ENCODE data around the gene RNF126. TPM values are rescaled to one million over a fixed set of nuclear protein-coding genes. Genes with fewer than 3 reads are reported as not detected.

Gene RNF126
- total and polyA plus RNA-seq, 2 experiments from 2014 or later = 95.7 to 112 TPM

- TF ChIP-seq, protein P1, sequence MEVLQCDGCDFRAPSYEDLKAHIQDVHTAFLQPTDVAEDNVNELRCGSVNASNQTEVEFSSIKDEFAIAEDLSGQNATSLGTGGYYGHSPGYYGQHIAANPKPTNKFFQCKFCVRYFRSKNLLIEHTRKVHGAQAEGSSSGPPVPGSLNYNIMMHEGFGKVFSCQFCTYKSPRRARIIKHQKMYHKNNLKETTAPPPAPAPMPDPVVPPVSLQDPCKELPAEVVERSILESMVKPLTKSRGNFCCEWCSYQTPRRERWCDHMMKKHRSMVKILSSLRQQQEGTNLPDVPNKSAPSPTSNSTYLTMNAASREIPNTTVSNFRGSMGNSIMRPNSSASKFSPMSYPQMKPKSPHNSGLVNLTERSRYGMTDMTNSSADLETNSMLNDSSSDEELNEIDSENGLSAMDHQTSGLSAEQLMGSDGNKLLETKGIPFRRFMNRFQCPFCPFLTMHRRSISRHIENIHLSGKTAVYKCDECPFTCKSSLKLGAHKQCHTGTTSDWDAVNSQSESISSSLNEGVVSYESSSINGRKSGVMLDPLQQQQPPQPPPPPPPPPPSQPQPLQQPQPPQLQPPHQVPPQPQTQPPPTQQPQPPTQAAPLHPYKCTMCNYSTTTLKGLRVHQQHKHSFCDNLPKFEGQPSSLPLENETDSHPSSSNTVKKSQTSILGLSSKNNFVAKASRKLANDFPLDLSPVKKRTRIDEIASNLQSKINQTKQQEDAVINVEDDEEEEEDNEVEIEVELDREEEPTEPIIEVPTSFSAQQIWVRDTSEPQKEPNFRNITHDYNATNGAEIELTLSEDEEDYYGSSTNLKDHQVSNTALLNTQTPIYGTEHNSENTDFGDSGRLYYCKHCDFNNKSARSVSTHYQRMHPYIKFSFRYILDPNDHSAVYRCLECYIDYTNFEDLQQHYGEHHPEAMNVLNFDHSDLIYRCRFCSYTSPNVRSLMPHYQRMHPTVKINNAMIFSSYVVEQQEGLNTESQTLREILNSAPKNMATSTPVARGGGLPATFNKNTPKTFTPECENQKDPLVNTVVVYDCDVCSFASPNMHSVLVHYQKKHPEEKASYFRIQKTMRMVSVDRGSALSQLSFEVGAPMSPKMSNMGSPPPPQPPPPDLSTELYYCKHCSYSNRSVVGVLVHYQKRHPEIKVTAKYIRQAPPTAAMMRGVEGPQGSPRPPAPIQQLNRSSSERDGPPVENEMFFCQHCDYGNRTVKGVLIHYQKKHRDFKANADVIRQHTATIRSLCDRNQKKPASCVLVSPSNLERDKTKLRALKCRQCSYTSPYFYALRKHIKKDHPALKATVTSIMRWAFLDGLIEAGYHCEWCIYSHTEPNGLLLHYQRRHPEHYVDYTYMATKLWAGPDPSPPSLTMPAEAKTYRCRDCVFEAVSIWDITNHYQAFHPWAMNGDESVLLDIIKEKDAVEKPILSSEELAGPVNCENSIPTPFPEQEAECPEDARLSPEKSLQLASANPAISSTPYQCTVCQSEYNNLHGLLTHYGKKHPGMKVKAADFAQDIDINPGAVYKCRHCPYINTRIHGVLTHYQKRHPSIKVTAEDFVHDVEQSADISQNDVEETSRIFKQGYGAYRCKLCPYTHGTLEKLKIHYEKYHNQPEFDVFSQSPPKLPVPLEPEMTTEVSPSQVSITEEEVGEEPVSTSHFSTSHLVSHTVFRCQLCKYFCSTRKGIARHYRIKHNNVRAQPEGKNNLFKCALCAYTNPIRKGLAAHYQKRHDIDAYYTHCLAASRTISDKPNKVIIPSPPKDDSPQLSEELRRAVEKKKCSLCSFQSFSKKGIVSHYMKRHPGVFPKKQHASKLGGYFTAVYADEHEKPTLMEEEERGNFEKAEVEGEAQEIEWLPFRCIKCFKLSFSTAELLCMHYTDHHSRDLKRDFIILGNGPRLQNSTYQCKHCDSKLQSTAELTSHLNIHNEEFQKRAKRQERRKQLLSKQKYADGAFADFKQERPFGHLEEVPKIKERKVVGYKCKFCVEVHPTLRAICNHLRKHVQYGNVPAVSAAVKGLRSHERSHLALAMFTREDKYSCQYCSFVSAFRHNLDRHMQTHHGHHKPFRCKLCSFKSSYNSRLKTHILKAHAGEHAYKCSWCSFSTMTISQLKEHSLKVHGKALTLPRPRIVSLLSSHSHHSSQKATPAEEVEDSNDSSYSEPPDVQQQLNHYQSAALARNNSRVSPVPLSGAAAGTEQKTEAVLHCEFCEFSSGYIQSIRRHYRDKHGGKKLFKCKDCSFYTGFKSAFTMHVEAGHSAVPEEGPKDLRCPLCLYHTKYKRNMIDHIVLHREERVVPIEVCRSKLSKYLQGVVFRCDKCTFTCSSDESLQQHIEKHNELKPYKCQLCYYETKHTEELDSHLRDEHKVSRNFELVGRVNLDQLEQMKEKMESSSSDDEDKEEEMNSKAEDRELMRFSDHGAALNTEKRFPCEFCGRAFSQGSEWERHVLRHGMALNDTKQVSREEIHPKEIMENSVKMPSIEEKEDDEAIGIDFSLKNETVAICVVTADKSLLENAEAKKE (CRISPR knock-in tag; IDR thresholded peaks at IDR 0.05) = no peak
Measured at GRCh38 chr19:662207-662961, 630 bp downstream of the RNF126 start (continued).

GRCh38 chr19:661427-662196 is 1.4 kb downstream of the RNF126 start:
- Histone ChIP-seq H3K27me3 (ENCODE audit: insufficient read depth) (no peaks in the 10 kb centered on the region), H3K79me2 (replicated peaks; ENCODE audit: insufficient read depth) (peaks cover 63% of the 10 kb centered on the region), H3K4me3 (peak overlapping the region; percentile 82), H3F3A (replicated peaks; ENCODE audit: low read depth) (peaks cover 8% of the 10 kb centered on the region; the same call in 1 of the 2 replicates), H2AFZ (no peak overlapping the region), H4K20me1 (replicated peaks; ENCODE audit: insufficient read depth) (peaks cover 31% of the 10 kb centered on the region), H3K9me2 (ENCODE audit: insufficient read depth) (no peaks in the 10 kb centered on the region), H3K4me1 (ENCODE audit: insufficient read depth) (peaks cover 6% of the 10 kb centered on the region), H3K4me2 (peak overlapping the region; percentile 90), H3K36me3 (ENCODE audit: insufficient read depth) (no peaks in the 10 kb centered on the region), H3K27ac (ENCODE audit: low read depth) (no peak overlapping the region)
- Mint-ChIP-seq H3K27me3 (ENCODE audit: insufficient read depth, low read depth, poor library complexity) (peaks cover 13% of the 10 kb centered on the region), H3K27ac (peak overlapping the region; percentile 83), H3K4me3 (peak overlapping the region; percentile 82), H3K9me3 (peaks cover 8% of the 10 kb centered on the region; the same call in 2 of the 3 replicates), H3K4me1 (peaks cover 13% of the 10 kb centered on the region), H3K36me3 (ENCODE audit: low read depth) (no peaks in the 10 kb centered on the region; the same call in 1 of the 3 replicates)
- DNase-seq (ENCODE audit: low spot score) = no peak
- ATAC-seq = no peak
- TF ChIP-seq, protein P2, sequence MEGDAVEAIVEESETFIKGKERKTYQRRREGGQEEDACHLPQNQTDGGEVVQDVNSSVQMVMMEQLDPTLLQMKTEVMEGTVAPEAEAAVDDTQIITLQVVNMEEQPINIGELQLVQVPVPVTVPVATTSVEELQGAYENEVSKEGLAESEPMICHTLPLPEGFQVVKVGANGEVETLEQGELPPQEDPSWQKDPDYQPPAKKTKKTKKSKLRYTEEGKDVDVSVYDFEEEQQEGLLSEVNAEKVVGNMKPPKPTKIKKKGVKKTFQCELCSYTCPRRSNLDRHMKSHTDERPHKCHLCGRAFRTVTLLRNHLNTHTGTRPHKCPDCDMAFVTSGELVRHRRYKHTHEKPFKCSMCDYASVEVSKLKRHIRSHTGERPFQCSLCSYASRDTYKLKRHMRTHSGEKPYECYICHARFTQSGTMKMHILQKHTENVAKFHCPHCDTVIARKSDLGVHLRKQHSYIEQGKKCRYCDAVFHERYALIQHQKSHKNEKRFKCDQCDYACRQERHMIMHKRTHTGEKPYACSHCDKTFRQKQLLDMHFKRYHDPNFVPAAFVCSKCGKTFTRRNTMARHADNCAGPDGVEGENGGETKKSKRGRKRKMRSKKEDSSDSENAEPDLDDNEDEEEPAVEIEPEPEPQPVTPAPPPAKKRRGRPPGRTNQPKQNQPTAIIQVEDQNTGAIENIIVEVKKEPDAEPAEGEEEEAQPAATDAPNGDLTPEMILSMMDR (conservative IDR thresholded peaks at IDR 0.05; ENCODE audit: low read depth in 2 of 2) = no peak
- no peak for TF ChIP-seq ZNF331 (CRISPR knock-in tag; IDR thresholded peaks at IDR 0.05; ENCODE audit: low read depth)
- TF ChIP-seq ZNF114 (CRISPR knock-in tag; IDR thresholded peaks at IDR 0.05) = no peak
- TF ChIP-seq, protein P3, sequence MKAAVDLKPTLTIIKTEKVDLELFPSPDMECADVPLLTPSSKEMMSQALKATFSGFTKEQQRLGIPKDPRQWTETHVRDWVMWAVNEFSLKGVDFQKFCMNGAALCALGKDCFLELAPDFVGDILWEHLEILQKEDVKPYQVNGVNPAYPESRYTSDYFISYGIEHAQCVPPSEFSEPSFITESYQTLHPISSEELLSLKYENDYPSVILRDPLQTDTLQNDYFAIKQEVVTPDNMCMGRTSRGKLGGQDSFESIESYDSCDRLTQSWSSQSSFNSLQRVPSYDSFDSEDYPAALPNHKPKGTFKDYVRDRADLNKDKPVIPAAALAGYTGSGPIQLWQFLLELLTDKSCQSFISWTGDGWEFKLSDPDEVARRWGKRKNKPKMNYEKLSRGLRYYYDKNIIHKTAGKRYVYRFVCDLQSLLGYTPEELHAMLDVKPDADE (IDR thresholded peaks at IDR 0.05) = no peak
